ENCODE data around the gene FGF22. TPM values are rescaled to one million over a fixed set of nuclear protein-coding genes. Genes with fewer than 3 reads are reported as not detected.

Gene FGF22
- total RNA-seq, 2 donors from 2014 or later: not detected

- H3K4me1 ChIP-seq: no peaks in the 10 kb centered on the region
- no peak overlapping the region for H3K27ac ChIP-seq
- H3K9ac ChIP-seq (ENCODE audit: low read depth in 2 of 2, low read length in 2 of 2): no peak overlapping the region
- no peaks in the 10 kb centered on the region for H3K9me3 ChIP-seq
- no peaks in the 10 kb centered on the region for H3K27me3 ChIP-seq
- H3K36me3 ChIP-seq: peaks cover 14% of the 10 kb centered on the region
- DNase-seq: no peak
- H3K4me3 ChIP-seq: no peak overlapping the region
- TF ChIP-seq, protein P1, sequence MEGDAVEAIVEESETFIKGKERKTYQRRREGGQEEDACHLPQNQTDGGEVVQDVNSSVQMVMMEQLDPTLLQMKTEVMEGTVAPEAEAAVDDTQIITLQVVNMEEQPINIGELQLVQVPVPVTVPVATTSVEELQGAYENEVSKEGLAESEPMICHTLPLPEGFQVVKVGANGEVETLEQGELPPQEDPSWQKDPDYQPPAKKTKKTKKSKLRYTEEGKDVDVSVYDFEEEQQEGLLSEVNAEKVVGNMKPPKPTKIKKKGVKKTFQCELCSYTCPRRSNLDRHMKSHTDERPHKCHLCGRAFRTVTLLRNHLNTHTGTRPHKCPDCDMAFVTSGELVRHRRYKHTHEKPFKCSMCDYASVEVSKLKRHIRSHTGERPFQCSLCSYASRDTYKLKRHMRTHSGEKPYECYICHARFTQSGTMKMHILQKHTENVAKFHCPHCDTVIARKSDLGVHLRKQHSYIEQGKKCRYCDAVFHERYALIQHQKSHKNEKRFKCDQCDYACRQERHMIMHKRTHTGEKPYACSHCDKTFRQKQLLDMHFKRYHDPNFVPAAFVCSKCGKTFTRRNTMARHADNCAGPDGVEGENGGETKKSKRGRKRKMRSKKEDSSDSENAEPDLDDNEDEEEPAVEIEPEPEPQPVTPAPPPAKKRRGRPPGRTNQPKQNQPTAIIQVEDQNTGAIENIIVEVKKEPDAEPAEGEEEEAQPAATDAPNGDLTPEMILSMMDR (IDR thresholded peaks at IDR 0.05): no peak
- intact Hi-C loops (cut with DNase I): no loop called here
These were observed 9.5 kb downstream of the FGF22 start for GRCh38 chr19:648904-649801.

- Histone ChIP-seq H3K27ac (no peak overlapping the region), H3K36me3 (peaks cover 14% of the 10 kb centered on the region), H3K4me1 (no peaks in the 10 kb centered on the region), H3K27me3 (no peaks in the 10 kb centered on the region), H3K9me3 (no peaks in the 10 kb centered on the region), H3K4me3 (no peak overlapping the region), H3K9ac (ENCODE audit: low read depth in 2 of 2, low read length in 2 of 2) (no peak overlapping the region)
- intact Hi-C loops (cut with DNase I): no loop called here
- DNase-seq: no peak
- TF ChIP-seq, protein P1 (IDR thresholded peaks at IDR 0.05): no peak
These were observed 10.4 kb downstream of the FGF22 start for GRCh38 chr19:650121-650520.

DNA sequence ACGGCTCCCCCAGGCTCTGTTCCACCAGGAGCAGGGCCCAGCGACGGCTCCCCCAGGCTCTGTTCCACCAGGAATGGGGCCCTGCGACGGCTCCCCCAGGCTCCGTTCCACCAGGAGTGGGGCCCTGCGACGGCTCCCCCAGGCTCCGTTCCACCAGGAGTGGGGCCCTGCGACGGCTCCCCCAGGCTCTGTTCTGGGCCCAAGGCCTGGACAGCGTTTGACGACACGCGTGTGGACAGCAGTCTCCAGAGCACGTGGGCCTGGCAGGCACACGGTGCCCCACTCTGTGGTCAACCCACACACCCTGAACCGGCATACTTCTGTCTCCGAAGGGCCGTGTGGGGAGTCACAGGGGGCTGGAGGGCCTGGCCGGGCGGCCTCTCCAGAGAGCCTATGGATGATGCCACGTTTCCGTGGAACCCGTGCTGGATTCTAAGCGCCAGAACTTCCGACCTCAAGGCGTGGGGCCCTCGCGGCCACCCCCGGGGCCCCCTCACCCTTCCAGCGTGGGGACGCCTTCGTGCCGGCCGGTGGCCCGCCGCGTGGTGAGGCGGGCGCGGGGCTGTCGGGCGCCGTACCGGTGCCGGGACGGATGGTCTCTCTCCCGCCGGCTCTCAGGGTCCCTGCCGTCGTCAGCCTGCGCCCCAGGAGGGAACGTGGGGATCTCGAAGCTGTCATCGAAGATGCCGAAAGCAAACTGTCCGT lies 11.6 kb downstream of the FGF22 start:
- Histone ChIP-seq H3K27me3 (no peaks in the 10 kb centered on the region), H3K27ac (no peak overlapping the region), H3K4me1 (no peaks in the 10 kb centered on the region), H3K4me3 (no peak overlapping the region), H3K9ac (ENCODE audit: low read depth in 2 of 2, low read length in 2 of 2) (no peak overlapping the region), H3K36me3 (peaks cover 14% of the 10 kb centered on the region), H3K9me3 (no peaks in the 10 kb centered on the region)
- TF ChIP-seq, protein P1 (IDR thresholded peaks at IDR 0.05): no peak
- DNase-seq: no peak
- intact Hi-C loops (cut with DNase I): no loop called here

DNA sequence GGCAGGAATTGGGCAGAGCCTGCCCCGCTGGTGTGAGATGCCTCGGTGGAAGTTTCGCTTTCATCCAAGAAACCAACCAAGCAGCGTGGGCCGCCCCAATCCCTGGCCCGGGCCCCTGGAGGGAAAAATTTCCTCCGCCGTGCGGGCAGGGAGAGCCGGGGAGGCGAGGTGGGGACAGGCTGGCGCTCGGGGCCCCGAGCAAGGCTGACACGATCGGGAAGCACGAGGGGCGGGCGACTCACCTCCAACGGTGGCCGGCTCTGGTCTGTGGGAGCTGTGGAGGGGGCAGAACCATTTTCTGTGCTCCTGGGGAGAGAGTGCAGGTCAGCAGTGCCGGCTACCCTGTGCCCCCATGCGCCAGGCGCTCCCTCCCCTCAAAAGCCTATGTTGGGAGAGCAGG lies 12.3 kb downstream of the FGF22 start:
- DNase-seq: no peak

More for the DNA sequence above, 12.3 kb downstream of the FGF22 start:
- H3K27me3 ChIP-seq: no peaks in the 10 kb centered on the region
- H3K36me3 ChIP-seq: peaks cover 13% of the 10 kb centered on the region
- no peak overlapping the region for H3K9ac ChIP-seq (ENCODE audit: low read depth in 2 of 2, low read length in 2 of 2)
- TF ChIP-seq, protein P1 (IDR thresholded peaks at IDR 0.05): no peak
- H3K4me1 ChIP-seq: no peaks in the 10 kb centered on the region
- H3K27ac ChIP-seq: no peak overlapping the region
- no peaks in the 10 kb centered on the region for H3K9me3 ChIP-seq
- intact Hi-C loops (cut with DNase I): no loop called here
- no peak overlapping the region for H3K4me3 ChIP-seq

Data from colonic mucosa (tissue), 4 donors.